ENCODE measurements around the gene PPP1R18.
"Not testable (repeated sequence)": the region's sequence is repeated elsewhere in the genome, so short reads cannot be mapped to it uniquely, and the experiment has no call there.

Gene PPP1R18

GRCh38 chr6:30666300-30666699 lies 20.1 kb downstream of the PPP1R18 start:
- not testable (repeated sequence) for DNase-seq (ENCODE audit: low read depth, low spot score)

GRCh38 chr6:30664994-30665767 lies 21.3 kb downstream of the PPP1R18 start:
- DNase-seq (ENCODE audit: low read depth, low spot score) = no peak

GRCh38 chr6:30657922-30658321 lies 28.5 kb downstream of the PPP1R18 start:
- not testable (repeated sequence) for DNase-seq (ENCODE audit: low read depth, low spot score)

- DNase-seq (ENCODE audit: low read depth, low spot score) = no peak
These were observed 29.0 kb downstream of the PPP1R18 start for GRCh38 chr6:30657454-30657853.

- DNase-seq (ENCODE audit: low read depth, low spot score) = no peak
These were observed 29.9 kb downstream of the PPP1R18 start for GRCh38 chr6:30656513-30656912.

GRCh38 chr6:30655743-30656094 lies 30.7 kb downstream of the PPP1R18 start:
- no peak for DNase-seq (ENCODE audit: low read depth, low spot score)

GRCh38 chr6:30654798-30655742 lies 31.4 kb downstream of the PPP1R18 start:
- no peak for DNase-seq (ENCODE audit: low read depth, low spot score)

GRCh38 chr6:30651143-30651542 lies 35.3 kb downstream of the PPP1R18 start:
- no peak for DNase-seq (ENCODE audit: low read depth, low spot score)

- no peak for DNase-seq (ENCODE audit: low read depth, low spot score)
These were observed 39.0 kb downstream of the PPP1R18 start for GRCh38 chr6:30647242-30648116.

- DNase-seq (ENCODE audit: low read depth, low spot score) = peak; percentile 67
These were observed 39.8 kb downstream of the PPP1R18 start, which contains the start of gene C6orf136 for GRCh38 chr6:30646450-30647241. Gene C6orf136 (plus strand): TSS chr6:30647133. CDS start chr6:30647232, 99 bp downstream.

- no peak for DNase-seq (ENCODE audit: low read depth, low spot score)
These were observed 40.5 kb downstream of the PPP1R18 start for GRCh38 chr6:30645989-30646388.

GRCh38 chr6:30644769-30645168 lies 41.7 kb downstream of the PPP1R18 start:
- no peak for DNase-seq (ENCODE audit: low read depth, low spot score)

- no peak for DNase-seq (ENCODE audit: low read depth, low spot score)
These were observed 42.8 kb downstream of the PPP1R18 start for GRCh38 chr6:30643656-30644055.

GRCh38 chr6:30641048-30641447 lies 45.4 kb downstream of the PPP1R18 start:
- no peak for DNase-seq (ENCODE audit: low read depth, low spot score)

GRCh38 chr6:30640481-30640880 lies 46.0 kb downstream of the PPP1R18 start:
- DNase-seq (ENCODE audit: low read depth, low spot score) = no peak

GRCh38 chr6:30635834-30636233 lies 50.6 kb downstream of the PPP1R18 start:
- no peak for DNase-seq (ENCODE audit: low read depth, low spot score)

GRCh38 chr6:30626484-30627366 lies 59.7 kb downstream of the PPP1R18 start, which contains the start of gene ATAT1:
Gene ATAT1 (plus strand): TSS chr6:30626874.
- DNase-seq (ENCODE audit: low read depth, low spot score) = no peak
